GM12891 (cell line): ENCODE results near the gene RUNX3.

Source experiments
- DNase-seq: peaks from one replicate; pipeline ENCODE4 v3.0.0; 2011; ENCODE audit warnings: low spot score; ENCODE audit not compliant: insufficient read length
- FAIRE-seq: peaks from 2 replicates; lab custom pipeline; 2011; peaks lifted over from hg19 to GRCh38; lab: Jason Lieb, UNC
- PAX5 ChIP-seq: IDR thresholded peaks from 2 replicates; pipeline ENCODE4 v1.6.1; 2011; ENCODE audit warnings: low read length, moderate library complexity, mild to moderate bottlenecking; ENCODE audit not compliant: insufficient read depth, severe bottlenecking
- POLR2A ChIP-seq: IDR thresholded peaks from 2 replicates; pipeline ENCODE4 v1.6.1; 2011; ENCODE audit warnings: low read depth, low read length, control low read depth
- POLR2AphosphoS5 ChIP-seq: IDR thresholded peaks from 2 replicates; pipeline ENCODE4 v1.6.1; 2011; ENCODE audit warnings: low read depth, low read length, control low read depth
- POU2F2 ChIP-seq: IDR thresholded peaks from 2 replicates; pipeline ENCODE4 v1.6.1; 2011; ENCODE audit warnings: low read depth, mild to moderate bottlenecking, control low read depth, low read length, moderate library complexity
- SPI1 ChIP-seq: IDR thresholded peaks from 2 replicates; pipeline ENCODE4 v1.6.1; 2011; ENCODE audit warnings: low read depth, low read length, control low read depth
- TAF1 ChIP-seq: IDR thresholded peaks from 2 replicates; pipeline ENCODE4 v1.6.1; 2011; ENCODE audit warnings: low read depth, low read length, control low read depth

RUNX3 gene

GRCh38 chr1:24931468-24932231, 1.6 kb upstream of the RUNX3 start:
- DNase-seq (no peak), FAIRE-seq (no peak)
- TF ChIP-seq POLR2AphosphoS5 (peak; percentile 7; the same call in 1 of the 2 replicates), POLR2A (no peak), TAF1 (no peak)

- no peak for DNase-seq
- TF ChIP-seq POU2F2, result no peak
- no peak; the same call in 1 of the 2 replicates for TF ChIP-seq POLR2AphosphoS5
- TF ChIP-seq TAF1, result no peak
- TF ChIP-seq POLR2A, result no peak
- TF ChIP-seq SPI1, result no peak
- no peak for TF ChIP-seq PAX5
- FAIRE-seq, result no peak
These were observed 1.0 kb upstream of the RUNX3 start for GRCh38 chr1:24931146-24931467.

- FAIRE-seq (peak; percentile 16), DNase-seq (no peak)
These were observed 447 bp downstream of the RUNX3 start for GRCh38 chr1:24929398-24930259.

GRCh38 chr1:24928689-24929397, 1.2 kb downstream of the RUNX3 start:
- DNase-seq, result no peak
- TF ChIP-seq POLR2A (0 out of 2 replicates have a peak, but pooled peaks have one; percentile 33), POLR2AphosphoS5 (peak; percentile 39; the same call in 1 of the 2 replicates), PAX5 (no peak)
- FAIRE-seq, result peak; percentile 83

More at GRCh38 chr1:24929398-24930259, 447 bp downstream of the RUNX3 start:
- TF ChIP-seq SPI1, result 0 out of 2 replicates have a peak, but pooled peaks have one; percentile 2
- no peak for TF ChIP-seq POU2F2
- TF ChIP-seq POLR2AphosphoS5, result peak; percentile 46; the same call in 1 of the 2 replicates
- no peak for TF ChIP-seq TAF1
- TF ChIP-seq POLR2A, result peak; percentile 39; the same call in 1 of the 2 replicates

- FAIRE-seq (peak; percentile 94), DNase-seq (no peak)
- TF ChIP-seq POLR2AphosphoS5 (no peak; the same call in 1 of the 2 replicates), POLR2A (no peak), POU2F2 (peak; percentile 64; the same call in 1 of the 2 replicates), SPI1 (peak; percentile 48), PAX5 (no peak), TAF1 (peak; percentile 23; the same call in 1 of the 2 replicates)
These were observed 1.9 kb downstream of the RUNX3 start for GRCh38 chr1:24927988-24928688.

GRCh38 chr1:24927473-24927872, 2.6 kb downstream of the RUNX3 start:
- FAIRE-seq (no peak), DNase-seq (no peak)
- no peak for TF ChIP-seq POU2F2

- FAIRE-seq (peak; percentile 90), DNase-seq (no peak)
- no peak for TF ChIP-seq POU2F2
- TF ChIP-seq POLR2AphosphoS5, result no peak
- TF ChIP-seq POLR2A, result no peak; the same call in 1 of the 2 replicates
- no peak for TF ChIP-seq TAF1
- TF ChIP-seq PAX5, result no peak
These were observed 3.4 kb downstream of the RUNX3 start for GRCh38 chr1:24926563-24927249.

- FAIRE-seq, result no peak
These were observed 4.1 kb downstream of the RUNX3 start for GRCh38 chr1:24925963-24926362.

More at GRCh38 chr1:24925963-24926362, 4.1 kb downstream of the RUNX3 start:
- no peak for TF ChIP-seq POLR2A
- TF ChIP-seq TAF1, result no peak
- TF ChIP-seq PAX5, result no peak
- no peak for TF ChIP-seq SPI1
- TF ChIP-seq POU2F2, result no peak
- no peak for TF ChIP-seq POLR2AphosphoS5
- no peak for DNase-seq
